HCT116 (cell line): ENCODE results near the gene BTBD9.

Experiments used
- CEBPB ChIP-seq: IDR thresholded peaks from 2 replicates; pipeline ENCODE4 v1.6.1; 2012; ENCODE audit warnings: low read depth
- EGR1 ChIP-seq: IDR thresholded peaks from 2 replicates; pipeline ENCODE4 v1.6.1; 2012; ENCODE audit warnings: low read depth
- EZH2 ChIP-seq: fragments of 200-600 bp; sonication (generic); IDR thresholded peaks from 2 replicates; pipeline ENCODE4 v1.6.1; 2017; ENCODE audit warnings: antibody characterized with exemption, mixed run types
- EZH2phosphoT487 ChIP-seq: fragments of 200-600 bp; IDR thresholded peaks from 2 replicates; pipeline ENCODE4 v1.6.1; 2018; ENCODE audit warnings: antibody characterized with exemption, borderline replicate concordance
- MAX ChIP-seq: IDR thresholded peaks from 2 replicates; pipeline ENCODE4 v1.6.1; 2012
- POLR2A ChIP-seq: IDR thresholded peaks from 2 replicates; pipeline ENCODE4 v1.7.0; 2011; ENCODE audit warnings: borderline replicate concordance; ENCODE audit not compliant: insufficient read depth, insufficient read length; ENCODE audit errors: extremely low read depth
- POLR2AphosphoS5 ChIP-seq: IDR thresholded peaks from 2 replicates; pipeline ENCODE4 v1.6.1; 2011; ENCODE audit warnings: mild to moderate bottlenecking, low read depth, low read length, moderate library complexity
- RAD21 ChIP-seq: IDR thresholded peaks from 2 replicates; pipeline ENCODE4 v1.6.1; 2012; ENCODE audit warnings: low read depth, mild to moderate bottlenecking
- TCF7L2 ChIP-seq: IDR thresholded peaks from 2 replicates; pipeline ENCODE4 v1.7.0; 2011; ENCODE audit warnings: borderline replicate concordance, inconsistent platforms; ENCODE audit not compliant: insufficient read depth, insufficient read length; ENCODE audit errors: extremely low read depth
- TF ChIP-seq, protein P1 (sequence below), 3 experiments: fragments of 200-600 bp in 1 of 3; sonication (generic) in 1 of 3; IDR thresholded peaks in 2 of 3; conservative IDR thresholded peaks in 1 of 3; 2 replicates each; pipeline ENCODE4 v1.5.1; 2012 to 2017; ENCODE audit warnings: low read depth in 2 of 3, low read length in 2 of 3, antibody characterized with exemption in 1 of 3, borderline replicate concordance in 1 of 3, control low read depth in 1 of 3, mild to moderate bottlenecking in 1 of 3, mixed read lengths in 1 of 3, mixed run types in 1 of 3, moderate library complexity in 1 of 3; ENCODE audit not compliant: insufficient read depth in 1 of 3

GRCh38 chr6:38149531-38149930, 490.2 kb downstream of the BTBD9 start:
- TF ChIP-seq, protein P1, sequence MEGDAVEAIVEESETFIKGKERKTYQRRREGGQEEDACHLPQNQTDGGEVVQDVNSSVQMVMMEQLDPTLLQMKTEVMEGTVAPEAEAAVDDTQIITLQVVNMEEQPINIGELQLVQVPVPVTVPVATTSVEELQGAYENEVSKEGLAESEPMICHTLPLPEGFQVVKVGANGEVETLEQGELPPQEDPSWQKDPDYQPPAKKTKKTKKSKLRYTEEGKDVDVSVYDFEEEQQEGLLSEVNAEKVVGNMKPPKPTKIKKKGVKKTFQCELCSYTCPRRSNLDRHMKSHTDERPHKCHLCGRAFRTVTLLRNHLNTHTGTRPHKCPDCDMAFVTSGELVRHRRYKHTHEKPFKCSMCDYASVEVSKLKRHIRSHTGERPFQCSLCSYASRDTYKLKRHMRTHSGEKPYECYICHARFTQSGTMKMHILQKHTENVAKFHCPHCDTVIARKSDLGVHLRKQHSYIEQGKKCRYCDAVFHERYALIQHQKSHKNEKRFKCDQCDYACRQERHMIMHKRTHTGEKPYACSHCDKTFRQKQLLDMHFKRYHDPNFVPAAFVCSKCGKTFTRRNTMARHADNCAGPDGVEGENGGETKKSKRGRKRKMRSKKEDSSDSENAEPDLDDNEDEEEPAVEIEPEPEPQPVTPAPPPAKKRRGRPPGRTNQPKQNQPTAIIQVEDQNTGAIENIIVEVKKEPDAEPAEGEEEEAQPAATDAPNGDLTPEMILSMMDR (IDR thresholded peaks at IDR 0.05 in 2 of 3, conservative IDR thresholded peaks at IDR 0.05 in 1 of 3; ENCODE audit: borderline replicate concordance in 1 of 3, insufficient read depth in 1 of 3, low read depth in 2 of 3, low read length in 2 of 3), result no peak
- TF ChIP-seq TCF7L2 (no peak), POLR2AphosphoS5 (no peak), RAD21 (no peak), EZH2phosphoT487 (no peak), CEBPB (no peak), EZH2 (no peak), EGR1 (no peak), POLR2A (no peak), MAX (no peak)
